HCT116 (cell line): ENCODE data around the gene NTRK3. TPM values are rescaled to one million over a fixed set of nuclear protein-coding genes. Genes with fewer than 3 reads are reported as not detected.

Source experiments
- ATAC-seq: fragments of 200-7000 bp; cut with Tn5 transposase; 2 replicates; pipeline ENCODE4 v1.9.1; 2020; ENCODE audit warnings: mild to moderate bottlenecking, moderate library complexity
- BruUV-seq: library from RNA; stranded (reverse); fragments of 400-500 nt; replicated peaks from 2 replicates; lab custom pipeline; 2021; lab: Mats Ljungman, UMichigan
- CTCF ChIA-PET: fragments of 300-600 bp; sonication (Branson Sonifier 250); formaldehyde crosslinking; loops from one replicate; lab custom pipeline; 2021; ENCODE audit warnings: antibody characterized with exemption; lab: Charles Lee
- POLR2A ChIA-PET: fragments of 300-600, 350-600 bp; sonication (Branson Sonifier 250); formaldehyde crosslinking; loops from one replicate; lab custom pipeline; 2021; ENCODE audit warnings: antibody characterized with exemption; lab: Charles Lee
- RAD21 ChIA-PET, 2 experiments: fragments of 300-600 bp; sonication (Branson Sonifier 250); formaldehyde crosslinking; loops; one replicate each; lab custom pipeline; 2023; ENCODE audit warnings: low total read pairs in 2 of 2; ENCODE audit not compliant: uncharacterized antibody in 2 of 2, unreplicated experiment in 2 of 2, low non-redundant PET in 1 of 2; lab: Charles Lee
- DNase-seq: peaks from one replicate; pipeline ENCODE4 v3.0.0-alpha.2; 2010; ENCODE audit warnings: low read depth, low spot score
- H2AFZ ChIP-seq: fragments of 200-600 bp; shearing (Covaris generic), sonication (generic); 2 replicates; pipeline ENCODE4 v1.6.1; 2017; ENCODE audit warnings: low read depth, mixed run types, mixed read lengths, antibody characterized with exemption, low read length; ENCODE audit not compliant: poor library complexity, severe bottlenecking
- H3K27ac ChIP-seq: 2 replicates; pipeline ENCODE4 v1.5.1; 2012; ENCODE audit warnings: low read depth, low read length
- H3K27me3 ChIP-seq: fragments of 200-600 bp; sonication (generic); 2 replicates; pipeline ENCODE4 v1.6.1; 2016; ENCODE audit warnings: mixed run types, low read length, mixed read lengths; ENCODE audit not compliant: insufficient read depth
- H3K36me3 ChIP-seq, 2 experiments: fragments of 200-500 bp in 1 of 2; fragments of 200-600 bp in 1 of 2; sonication (Bioruptor generic) in 1 of 2; sonication (generic) in 1 of 2; 2 replicates each; pipeline versions ENCODE4 v1.5.1 to v1.6.1; 2014 to 2016; ENCODE audit warnings: low read length in 2 of 2, inconsistent platforms in 1 of 2, mixed read lengths in 1 of 2, mixed run types in 1 of 2; ENCODE audit not compliant: insufficient read depth in 2 of 2, control insufficient read depth in 1 of 2
- H3K4me1 ChIP-seq, 2 experiments: fragments of 200-600 bp in 1 of 2; sonication (generic) in 1 of 2; 2 replicates each; pipeline versions ENCODE4 v1.5.1 to v1.6.1; 2012 to 2017; ENCODE audit warnings: low read length in 2 of 2, inconsistent platforms in 1 of 2, mild to moderate bottlenecking in 1 of 2, mixed read lengths in 1 of 2, mixed run types in 1 of 2, moderate library complexity in 1 of 2; ENCODE audit not compliant: insufficient read depth in 2 of 2, control insufficient read depth in 1 of 2
- H3K4me2 ChIP-seq: fragments of 200-600 bp; sonication (generic); 2 replicates; pipeline ENCODE4 v1.6.1; 2017; ENCODE audit warnings: mixed run types, low read length, mixed read lengths
- H3K4me3 ChIP-seq, 2 experiments: fragments of 200-600 bp in 1 of 2; sonication (generic) in 1 of 2; replicated peaks in 1 of 2; 2 replicates each; pipeline ENCODE4 v1.5.1; 2011 to 2016; ENCODE audit warnings: low read length in 2 of 2, control low read depth in 1 of 2, low read depth in 1 of 2, mild to moderate bottlenecking in 1 of 2, mixed read lengths in 1 of 2, mixed run types in 1 of 2
- H3K79me2 ChIP-seq: fragments of 200-600 bp; sonication (generic); 2 replicates; pipeline ENCODE4 v1.6.1; 2017; ENCODE audit warnings: mild to moderate bottlenecking, mixed run types, low read length, moderate library complexity, mixed read lengths; ENCODE audit not compliant: insufficient read depth
- H3K9ac ChIP-seq: fragments of 200-600 bp; sonication (generic); 2 replicates; pipeline ENCODE4 v1.6.1; 2016; ENCODE audit warnings: low read length, mixed read lengths
- H3K9me2 ChIP-seq: fragments of 200-600 bp; sonication (generic), shearing (Covaris generic); 2 replicates; pipeline ENCODE4 v1.6.1; 2017; ENCODE audit warnings: mixed run types, mild to moderate bottlenecking, moderate library complexity; ENCODE audit not compliant: insufficient read depth
- H3K9me3 ChIP-seq, 2 experiments: fragments of 200-500 bp in 1 of 2; fragments of 200-600 bp in 1 of 2; sonication (Bioruptor generic) in 1 of 2; sonication (generic) in 1 of 2; 2 replicates each; pipeline ENCODE4 v1.6.1; 2014 to 2017; ENCODE audit warnings: low read length in 2 of 2, mixed read lengths in 2 of 2, inconsistent platforms in 1 of 2, low read depth in 1 of 2, mild to moderate bottlenecking in 1 of 2, mixed run types in 1 of 2, moderate library complexity in 1 of 2; ENCODE audit not compliant: control insufficient read depth in 1 of 2, insufficient read depth in 1 of 2
- H4K20me1 ChIP-seq: fragments of 200-600 bp; sonication (generic), shearing (Covaris generic); 2 replicates; pipeline ENCODE4 v1.6.1; 2017; ENCODE audit warnings: mixed run types, mild to moderate bottlenecking, moderate library complexity; ENCODE audit not compliant: insufficient read depth
- CEBPB ChIP-seq: IDR thresholded peaks from 2 replicates; pipeline ENCODE4 v1.6.1; 2012; ENCODE audit warnings: low read depth
- EGR1 ChIP-seq: IDR thresholded peaks from 2 replicates; pipeline ENCODE4 v1.6.1; 2012; ENCODE audit warnings: low read depth
- ELF1 ChIP-seq: IDR thresholded peaks from 2 replicates; pipeline ENCODE4 v1.6.1; 2012; ENCODE audit warnings: low read depth, borderline replicate concordance
- EZH2 ChIP-seq: fragments of 200-600 bp; sonication (generic); IDR thresholded peaks from 2 replicates; pipeline ENCODE4 v1.6.1; 2017; ENCODE audit warnings: antibody characterized with exemption, mixed run types
- EZH2phosphoT487 ChIP-seq: fragments of 200-600 bp; IDR thresholded peaks from 2 replicates; pipeline ENCODE4 v1.6.1; 2018; ENCODE audit warnings: antibody characterized with exemption, borderline replicate concordance
- FOSL1 ChIP-seq: IDR thresholded peaks from 2 replicates; pipeline ENCODE4 v1.6.1; 2012; ENCODE audit warnings: low read depth
- POLR2A ChIP-seq: IDR thresholded peaks from 2 replicates; pipeline ENCODE4 v1.7.0; 2011; ENCODE audit warnings: borderline replicate concordance; ENCODE audit not compliant: insufficient read depth, insufficient read length; ENCODE audit errors: extremely low read depth
- POLR2AphosphoS5 ChIP-seq: IDR thresholded peaks from 2 replicates; pipeline ENCODE4 v1.6.1; 2011; ENCODE audit warnings: mild to moderate bottlenecking, low read depth, low read length, moderate library complexity
- SP1 ChIP-seq: IDR thresholded peaks from 2 replicates; pipeline ENCODE4 v1.6.1; 2012; ENCODE audit warnings: low read depth
- intact Hi-C: fragments of 100-400 bp; cut with micrococcal nuclease; formaldehyde crosslinking; loops from 2 replicates; pipeline ENCODE4 v1.10.0; 2022
- total RNA-seq: library from RNA; stranded (reverse); gene quantifications from one replicate; pipeline ENCODE4 v1.2.1, GENCODE V29; 2021; ENCODE audit not compliant: unreplicated experiment
- TF ChIP-seq, protein P1 (sequence below), 3 experiments: fragments of 200-600 bp in 1 of 3; sonication (generic) in 1 of 3; IDR thresholded peaks in 2 of 3; conservative IDR thresholded peaks in 1 of 3; 2 replicates each; pipeline ENCODE4 v1.5.1; 2012 to 2017; ENCODE audit warnings: low read depth in 2 of 3, low read length in 2 of 3, antibody characterized with exemption in 1 of 3, borderline replicate concordance in 1 of 3, control low read depth in 1 of 3, mild to moderate bottlenecking in 1 of 3, mixed read lengths in 1 of 3, mixed run types in 1 of 3, moderate library complexity in 1 of 3; ENCODE audit not compliant: insufficient read depth in 1 of 3
- TF ChIP-seq, protein P2 (sequence below): IDR thresholded peaks from 2 replicates; pipeline ENCODE4 v1.6.1; 2012; ENCODE audit warnings: low read depth
- TF ChIP-seq, protein P3 (sequence below): IDR thresholded peaks from 2 replicates; pipeline ENCODE4 v1.6.1; 2012
- TF ChIP-seq, protein P4 (sequence below): IDR thresholded peaks from 2 replicates; pipeline ENCODE4 v1.6.1; 2012

The NTRK3 gene
- total RNA-seq, 1 experiment from 2014 or later = not detected

DNA sequence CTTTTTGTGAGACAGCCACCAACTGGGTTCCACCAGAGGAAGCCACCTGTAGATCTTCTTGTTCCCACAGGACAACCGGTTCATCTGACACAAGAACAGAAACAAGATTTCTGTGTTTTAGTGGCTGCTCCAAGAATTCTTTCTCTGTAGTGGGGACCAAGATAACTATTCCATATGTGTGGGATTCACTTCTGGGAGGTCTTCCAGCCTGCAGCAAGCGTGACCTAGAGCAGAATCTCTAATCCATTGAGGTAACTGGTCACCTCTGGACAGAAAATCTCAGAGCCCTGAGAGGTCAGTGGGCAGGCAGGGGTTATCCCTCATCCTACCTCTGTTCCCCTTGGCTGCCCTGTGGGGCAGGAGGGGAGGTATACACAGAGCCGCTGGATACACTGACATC, 311.3 kb downstream of the NTRK3 start:
- no peaks in the 10 kb centered on the region; a peak in 1 of 4 replicates for H3K9me3 ChIP-seq
- no peak overlapping the region for H3K9ac ChIP-seq
- H4K20me1 ChIP-seq = no peaks in the 10 kb centered on the region
- TF ChIP-seq, protein P1, sequence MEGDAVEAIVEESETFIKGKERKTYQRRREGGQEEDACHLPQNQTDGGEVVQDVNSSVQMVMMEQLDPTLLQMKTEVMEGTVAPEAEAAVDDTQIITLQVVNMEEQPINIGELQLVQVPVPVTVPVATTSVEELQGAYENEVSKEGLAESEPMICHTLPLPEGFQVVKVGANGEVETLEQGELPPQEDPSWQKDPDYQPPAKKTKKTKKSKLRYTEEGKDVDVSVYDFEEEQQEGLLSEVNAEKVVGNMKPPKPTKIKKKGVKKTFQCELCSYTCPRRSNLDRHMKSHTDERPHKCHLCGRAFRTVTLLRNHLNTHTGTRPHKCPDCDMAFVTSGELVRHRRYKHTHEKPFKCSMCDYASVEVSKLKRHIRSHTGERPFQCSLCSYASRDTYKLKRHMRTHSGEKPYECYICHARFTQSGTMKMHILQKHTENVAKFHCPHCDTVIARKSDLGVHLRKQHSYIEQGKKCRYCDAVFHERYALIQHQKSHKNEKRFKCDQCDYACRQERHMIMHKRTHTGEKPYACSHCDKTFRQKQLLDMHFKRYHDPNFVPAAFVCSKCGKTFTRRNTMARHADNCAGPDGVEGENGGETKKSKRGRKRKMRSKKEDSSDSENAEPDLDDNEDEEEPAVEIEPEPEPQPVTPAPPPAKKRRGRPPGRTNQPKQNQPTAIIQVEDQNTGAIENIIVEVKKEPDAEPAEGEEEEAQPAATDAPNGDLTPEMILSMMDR (IDR thresholded peaks at IDR 0.05 in 2 of 3, conservative IDR thresholded peaks at IDR 0.05 in 1 of 3; ENCODE audit: borderline replicate concordance in 1 of 3, insufficient read depth in 1 of 3, low read depth in 2 of 3, low read length in 2 of 3) = no peak
- TF ChIP-seq FOSL1 = no peak
- TF ChIP-seq SP1 = no peak
- TF ChIP-seq, protein P2, sequence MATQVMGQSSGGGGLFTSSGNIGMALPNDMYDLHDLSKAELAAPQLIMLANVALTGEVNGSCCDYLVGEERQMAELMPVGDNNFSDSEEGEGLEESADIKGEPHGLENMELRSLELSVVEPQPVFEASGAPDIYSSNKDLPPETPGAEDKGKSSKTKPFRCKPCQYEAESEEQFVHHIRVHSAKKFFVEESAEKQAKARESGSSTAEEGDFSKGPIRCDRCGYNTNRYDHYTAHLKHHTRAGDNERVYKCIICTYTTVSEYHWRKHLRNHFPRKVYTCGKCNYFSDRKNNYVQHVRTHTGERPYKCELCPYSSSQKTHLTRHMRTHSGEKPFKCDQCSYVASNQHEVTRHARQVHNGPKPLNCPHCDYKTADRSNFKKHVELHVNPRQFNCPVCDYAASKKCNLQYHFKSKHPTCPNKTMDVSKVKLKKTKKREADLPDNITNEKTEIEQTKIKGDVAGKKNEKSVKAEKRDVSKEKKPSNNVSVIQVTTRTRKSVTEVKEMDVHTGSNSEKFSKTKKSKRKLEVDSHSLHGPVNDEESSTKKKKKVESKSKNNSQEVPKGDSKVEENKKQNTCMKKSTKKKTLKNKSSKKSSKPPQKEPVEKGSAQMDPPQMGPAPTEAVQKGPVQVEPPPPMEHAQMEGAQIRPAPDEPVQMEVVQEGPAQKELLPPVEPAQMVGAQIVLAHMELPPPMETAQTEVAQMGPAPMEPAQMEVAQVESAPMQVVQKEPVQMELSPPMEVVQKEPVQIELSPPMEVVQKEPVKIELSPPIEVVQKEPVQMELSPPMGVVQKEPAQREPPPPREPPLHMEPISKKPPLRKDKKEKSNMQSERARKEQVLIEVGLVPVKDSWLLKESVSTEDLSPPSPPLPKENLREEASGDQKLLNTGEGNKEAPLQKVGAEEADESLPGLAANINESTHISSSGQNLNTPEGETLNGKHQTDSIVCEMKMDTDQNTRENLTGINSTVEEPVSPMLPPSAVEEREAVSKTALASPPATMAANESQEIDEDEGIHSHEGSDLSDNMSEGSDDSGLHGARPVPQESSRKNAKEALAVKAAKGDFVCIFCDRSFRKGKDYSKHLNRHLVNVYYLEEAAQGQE = no peak
- TF ChIP-seq, protein P3, sequence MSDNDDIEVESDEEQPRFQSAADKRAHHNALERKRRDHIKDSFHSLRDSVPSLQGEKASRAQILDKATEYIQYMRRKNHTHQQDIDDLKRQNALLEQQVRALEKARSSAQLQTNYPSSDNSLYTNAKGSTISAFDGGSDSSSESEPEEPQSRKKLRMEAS = no peak
- no peak for TF ChIP-seq EZH2phosphoT487
- no peak for TF ChIP-seq ELF1
- TF ChIP-seq, protein P4, sequence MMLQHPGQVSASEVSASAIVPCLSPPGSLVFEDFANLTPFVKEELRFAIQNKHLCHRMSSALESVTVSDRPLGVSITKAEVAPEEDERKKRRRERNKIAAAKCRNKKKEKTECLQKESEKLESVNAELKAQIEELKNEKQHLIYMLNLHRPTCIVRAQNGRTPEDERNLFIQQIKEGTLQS = no peak
- TF ChIP-seq EGR1 = no peak
- TF ChIP-seq POLR2A = no peak
- no peak for TF ChIP-seq CEBPB
- TF ChIP-seq EZH2 = no peak
- TF ChIP-seq POLR2AphosphoS5 = no peak
- intact Hi-C loops = no loop called here
- no peak overlapping the region for H3K4me2 ChIP-seq
- H3K4me1 ChIP-seq = no peaks in the 10 kb centered on the region
- no peaks in the 10 kb centered on the region for H3K79me2 ChIP-seq
- H3K27ac ChIP-seq = no peak overlapping the region
- BruUV-seq = no TSS peak
- CTCF ChIA-PET = no interaction called here
- H3K27me3 ChIP-seq = no peaks in the 10 kb centered on the region
- POLR2A ChIA-PET = no interaction called here
- RAD21 ChIA-PET = no interaction called here
- DNase-seq (no peak), ATAC-seq (no peak)
- H3K4me3 ChIP-seq = no peak overlapping the region
- H2AFZ ChIP-seq = no peak overlapping the region
- H3K36me3 ChIP-seq = no peaks in the 10 kb centered on the region; a peak in 1 of 4 replicates
- H3K9me2 ChIP-seq = no peaks in the 10 kb centered on the region
